Erythroblast (primary cell): ENCODE measurements around the gene FAM98C.

Source experiments
- GATA1 ChIP-seq: IDR thresholded peaks from 2 replicates; pipeline ENCODE4 v1.6.1; 2011; ENCODE audit warnings: low read depth, mild to moderate bottlenecking, control low read depth, low read length, moderate library complexity
- POLR2A ChIP-seq: IDR thresholded peaks from 2 replicates; pipeline ENCODE4 v1.6.1; 2011; ENCODE audit warnings: mild to moderate bottlenecking, low read length

- TF ChIP-seq POLR2A (no peak), GATA1 (no peak)
Observed at GRCh38 chr19:38392707-38393308, 10.1 kb upstream of the FAM98C start.
